Transverse colon (tissue), 4 donors: ENCODE results near the gene FAM131A.

ENCODE experiments used
- CTCF ChIP-seq, 5 experiments: fragments of 200-600 bp in 3 of 5; fragments of 450-650 bp in 2 of 5; sonication (generic) in 3 of 5; IDR thresholded peaks; 1 replicate in 2 of 5; 2 replicates in 3 of 5; pipeline ENCODE4 v1.5.1; 2016 to 2017; ENCODE audit warnings: antibody characterized with exemption in 5 of 5, inconsistent platforms in 3 of 5, mild to moderate bottlenecking in 2 of 5, moderate library complexity in 1 of 5
- POLR2AphosphoS5 ChIP-seq, 3 donors: sonication (generic); formaldehyde crosslinking; IDR thresholded peaks; one replicate each; pipeline ENCODE4 v1.6.1; 2016; ENCODE audit warnings: antibody characterized with exemption in 3 of 3

GRCh38 chr3:184341925-184342324 is 4.5 kb downstream of the FAM131A start:
- no peak for TF ChIP-seq POLR2AphosphoS5 (IDR thresholded peaks at IDR 0.05)
- TF ChIP-seq CTCF (IDR thresholded peaks at IDR 0.05): no peak
